Endothelial cell (in vitro differentiated cells): ENCODE results near the gene CS. TPM values are rescaled to one million over a fixed set of nuclear protein-coding genes. Genes with fewer than 3 reads are reported as not detected.

ENCODE experiments used
- DNase-seq: peaks from one replicate; pipeline ENCODE4 v3.0.0; 2021; ENCODE audit warnings: low spot score
- H3K27ac Mint-ChIP-seq: one replicate; pipeline ENCODE4 v1.8.0; 2021; ENCODE audit warnings: mixed read lengths, inconsistent platforms; ENCODE audit not compliant: unreplicated experiment
- H3K27me3 Mint-ChIP-seq: one replicate; pipeline ENCODE4 v1.8.0; 2021; ENCODE audit warnings: mild to moderate bottlenecking, moderate library complexity, mixed read lengths, inconsistent platforms; ENCODE audit not compliant: unreplicated experiment
- H3K36me3 Mint-ChIP-seq: one replicate; pipeline ENCODE4 v1.8.0; 2021; ENCODE audit warnings: mild to moderate bottlenecking, low read depth, mixed read lengths, inconsistent platforms; ENCODE audit not compliant: unreplicated experiment
- H3K4me1 Mint-ChIP-seq: one replicate; pipeline ENCODE4 v1.8.0; 2021; ENCODE audit warnings: mild to moderate bottlenecking, mixed read lengths, inconsistent platforms; ENCODE audit not compliant: unreplicated experiment
- H3K4me3 Mint-ChIP-seq: one replicate; pipeline ENCODE4 v1.8.0; 2021; ENCODE audit warnings: mild to moderate bottlenecking, mixed read lengths, inconsistent platforms; ENCODE audit not compliant: unreplicated experiment
- H3K9me3 Mint-ChIP-seq: one replicate; pipeline ENCODE4 v1.8.0; 2021; ENCODE audit warnings: mixed read lengths, inconsistent platforms; ENCODE audit not compliant: unreplicated experiment
- CTCF ChIP-seq: fragments of 200-600 bp; sonication (generic); IDR thresholded peaks from one replicate; pipeline ENCODE4 v1.5.0; 2021; ENCODE audit warnings: antibody characterized with exemption; ENCODE audit not compliant: unreplicated experiment
- total RNA-seq: library from RNA; stranded (reverse); fragmentation: NEBNext Ultra II Directional; extraction: Animal tissue kit (Norgen Biotek cat#: 25700); gene quantifications from one replicate; pipeline ENCODE4 v1.2.1, GENCODE V29; 2021; ENCODE audit not compliant: unreplicated experiment

Gene CS
- total RNA-seq, 1 donor from 2014 or later = 187 TPM

- Mint-ChIP-seq H3K4me3 (peak overlapping the region; percentile 76), H3K36me3 (peaks cover 31% of the 10 kb centered on the region), H3K27ac (no peak overlapping the region), H3K27me3 (peaks cover 7% of the 10 kb centered on the region), H3K4me1 (no peaks in the 10 kb centered on the region), H3K9me3 (no peaks in the 10 kb centered on the region)
- TF ChIP-seq CTCF = no peak
- no peak for DNase-seq
These were observed 58.5 kb downstream of the CS start for GRCh38 chr12:56241424-56242303.

- Mint-ChIP-seq H3K36me3 (peaks cover 26% of the 10 kb centered on the region), H3K9me3 (no peaks in the 10 kb centered on the region), H3K4me3 (no peak overlapping the region), H3K27me3 (peaks cover 13% of the 10 kb centered on the region), H3K4me1 (no peaks in the 10 kb centered on the region), H3K27ac (no peak overlapping the region)
- no peak for TF ChIP-seq CTCF
- no peak for DNase-seq
These were observed 62.6 kb downstream of the CS start for GRCh38 chr12:56237552-56237951.

- peaks cover 20% of the 10 kb centered on the region for H3K36me3 Mint-ChIP-seq
- peak overlapping the region; percentile 25 for H3K27ac Mint-ChIP-seq
- no peak for TF ChIP-seq CTCF
- peaks cover 12% of the 10 kb centered on the region for H3K27me3 Mint-ChIP-seq
- no peaks in the 10 kb centered on the region for H3K4me1 Mint-ChIP-seq
- no peak overlapping the region for H3K4me3 Mint-ChIP-seq
- DNase-seq = no peak
- no peaks in the 10 kb centered on the region for H3K9me3 Mint-ChIP-seq
These were observed 63.1 kb downstream of the CS start for GRCh38 chr12:56236985-56237384.

GRCh38 chr12:56236091-56236490, 64.0 kb downstream of the CS start:
- Mint-ChIP-seq H3K4me1 (no peaks in the 10 kb centered on the region), H3K9me3 (no peaks in the 10 kb centered on the region), H3K27ac (peak overlapping the region; percentile 13), H3K4me3 (no peak overlapping the region), H3K27me3 (peaks cover 13% of the 10 kb centered on the region), H3K36me3 (peaks cover 11% of the 10 kb centered on the region)
- DNase-seq = no peak
- no peak for TF ChIP-seq CTCF

- no peak for TF ChIP-seq CTCF
- Mint-ChIP-seq H3K9me3 (no peaks in the 10 kb centered on the region), H3K27ac (no peak overlapping the region), H3K4me1 (no peaks in the 10 kb centered on the region), H3K27me3 (peaks cover 12% of the 10 kb centered on the region), H3K36me3 (peaks cover 6% of the 10 kb centered on the region), H3K4me3 (no peak overlapping the region)
- no peak for DNase-seq
These were observed 65.2 kb downstream of the CS start for GRCh38 chr12:56234746-56235436.
